Cerebellar nuclear complex (tissue), 1 donor: ENCODE data around the gene ACACA.
"Not testable (repeated sequence)": the region's sequence is repeated elsewhere in the genome, so short reads cannot be mapped to it uniquely, and the experiment has no call there.

Experiments used
- DNase-seq, 2 experiments: peaks; one replicate each; lab custom pipeline; 2025; lab: John Stamatoyannopoulos, UW

Gene ACACA

GRCh38 chr17:37096071-37096470, 310.6 kb downstream of the ACACA start:
- DNase-seq = no peak

- DNase-seq = no peak
These were observed 312.2 kb downstream of the ACACA start for GRCh38 chr17:37094391-37094790.

DNA sequence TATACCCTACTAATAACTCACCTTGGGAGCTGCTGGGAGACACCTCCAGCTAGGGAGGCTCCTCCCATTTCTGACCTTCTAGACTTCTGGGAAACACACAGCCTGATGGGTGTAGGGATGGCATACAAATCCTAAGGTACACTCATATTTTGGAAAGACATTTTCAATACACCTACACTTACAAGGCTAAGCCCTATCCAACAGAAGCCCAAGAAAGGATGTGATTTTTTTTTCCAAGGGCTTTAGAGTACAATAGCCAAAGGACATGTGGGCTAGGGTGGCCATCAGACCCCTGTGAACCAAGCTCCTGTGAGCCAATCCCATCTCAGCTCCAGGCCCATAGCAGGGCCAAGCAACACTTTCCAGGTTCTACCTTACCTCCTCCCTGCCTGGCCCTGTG, 313.9 kb downstream of the ACACA start:
- DNase-seq = no peak

GRCh38 chr17:37092071-37092470, 314.6 kb downstream of the ACACA start:
- no peak for DNase-seq

DNA sequence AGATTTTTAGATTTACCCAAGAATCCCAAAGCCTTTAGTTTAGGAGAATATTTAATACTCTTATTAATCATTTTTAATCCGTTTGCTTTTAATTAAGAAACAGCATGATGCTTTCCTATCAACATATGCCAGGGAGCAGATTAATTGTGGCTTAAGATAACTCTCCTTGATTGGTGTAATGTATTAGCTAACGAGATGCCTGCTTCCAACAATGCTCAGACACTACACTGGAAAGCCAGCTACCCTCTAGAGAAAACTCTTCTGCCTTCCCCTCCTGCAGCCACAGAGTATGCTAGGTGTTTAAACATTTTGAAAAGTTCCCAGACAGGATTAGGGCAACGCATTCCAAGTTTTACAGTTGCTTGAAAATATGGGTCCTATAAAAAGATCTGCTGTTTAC, 315.7 kb downstream of the ACACA start:
- no peak for DNase-seq

GRCh38 chr17:37089956-37090355, 316.7 kb downstream of the ACACA start:
- no peak for DNase-seq

DNA sequence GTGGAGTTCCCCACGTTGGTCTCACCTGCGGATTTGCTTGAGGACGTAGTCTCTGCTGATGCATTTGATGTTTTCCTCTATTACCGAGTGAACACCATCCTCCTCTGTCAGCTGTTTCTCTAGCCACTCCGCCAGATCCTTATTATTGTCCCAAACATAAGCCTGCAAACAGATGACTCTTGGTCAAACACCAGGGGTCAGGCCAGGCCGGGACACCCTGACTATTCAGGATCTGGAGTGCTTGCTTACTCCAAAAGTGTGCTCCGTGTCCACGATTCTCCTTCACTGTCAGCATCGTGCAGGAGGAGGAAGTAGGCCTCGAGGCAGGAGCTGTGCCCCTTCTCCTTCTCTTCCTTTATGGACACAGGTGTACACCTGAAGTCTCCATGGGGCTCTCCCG, 317.7 kb downstream of the ACACA start:
- no peak for DNase-seq

DNA sequence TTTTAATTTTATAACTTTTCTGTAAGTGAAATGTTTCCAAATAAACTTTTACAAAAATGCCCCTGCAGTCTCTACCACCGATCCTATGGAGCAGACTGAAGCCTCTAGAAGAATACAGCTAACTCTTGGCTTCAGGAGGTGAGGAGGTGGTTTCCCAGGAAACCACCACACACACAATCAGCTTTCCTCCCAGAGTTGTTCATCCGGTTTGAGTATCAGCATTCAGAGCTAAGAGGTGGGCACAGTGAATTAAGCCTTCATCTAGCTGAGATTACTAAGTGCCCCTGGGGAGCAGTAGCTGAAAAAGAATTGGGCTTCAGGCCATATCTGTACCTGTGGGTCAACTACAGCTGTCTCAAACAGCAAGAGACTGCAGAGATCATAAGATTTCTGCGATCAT, 318.2 kb downstream of the ACACA start:
- no peak for DNase-seq

DNA sequence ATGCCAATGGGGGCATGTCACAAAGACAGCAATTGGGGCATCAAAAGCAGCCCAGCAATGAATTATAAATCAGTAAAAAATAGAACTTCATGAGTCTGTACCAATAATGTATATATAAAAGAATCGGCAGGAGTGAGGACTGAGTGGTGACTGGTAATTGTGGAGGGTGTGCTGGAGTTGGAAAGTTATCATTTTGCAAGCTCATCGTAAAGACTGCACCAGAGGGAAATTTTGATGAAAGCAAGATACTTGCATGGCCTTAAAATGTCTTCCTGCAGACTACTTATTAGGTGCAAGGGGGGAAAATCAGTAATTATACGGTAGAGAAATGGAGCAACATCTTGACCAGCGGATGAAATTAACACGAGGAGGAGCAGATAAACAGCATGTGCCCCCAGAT, 319.0 kb downstream of the ACACA start:
- DNase-seq = no peak

DNA sequence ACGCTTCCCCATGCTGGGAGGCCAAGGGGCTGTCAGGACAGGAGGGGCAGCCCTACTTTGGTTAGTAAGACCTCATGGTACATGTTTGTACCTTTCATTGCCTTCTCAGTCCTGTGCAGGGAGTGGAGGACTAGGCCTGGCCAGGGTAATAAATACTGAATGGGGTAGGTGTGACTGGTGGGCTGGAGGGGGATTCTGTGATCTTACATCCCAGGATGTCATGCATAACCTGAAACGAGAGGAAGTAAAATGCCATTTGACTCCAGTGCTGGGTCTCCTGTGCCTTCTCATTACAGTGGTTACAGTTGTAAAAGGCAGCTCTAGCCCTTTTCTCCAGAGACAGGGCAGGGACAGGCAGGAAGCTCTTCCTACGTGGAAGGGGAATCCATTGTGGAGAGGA, 319.7 kb downstream of the ACACA start:
- DNase-seq = no peak

DNA sequence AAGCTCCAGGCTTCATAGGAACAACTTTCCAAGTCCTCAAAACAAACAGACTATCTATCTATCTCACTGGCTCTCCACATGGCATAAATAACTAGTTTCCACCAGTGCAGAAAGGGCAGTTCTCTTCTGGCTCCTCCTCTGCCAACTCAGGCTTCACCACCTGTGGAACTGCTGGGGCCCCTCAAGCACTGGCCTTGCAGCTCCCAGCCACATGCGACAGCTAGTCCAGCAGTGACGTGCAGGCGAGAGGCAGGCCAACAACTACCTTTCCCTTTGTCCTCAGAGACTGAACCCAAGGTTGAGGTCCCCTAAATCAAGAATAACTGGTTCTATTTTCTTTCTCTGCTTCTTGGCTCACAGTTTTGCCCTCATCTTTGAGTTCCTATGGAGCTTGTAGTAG, 320.3 kb downstream of the ACACA start:
- DNase-seq = no peak

DNA sequence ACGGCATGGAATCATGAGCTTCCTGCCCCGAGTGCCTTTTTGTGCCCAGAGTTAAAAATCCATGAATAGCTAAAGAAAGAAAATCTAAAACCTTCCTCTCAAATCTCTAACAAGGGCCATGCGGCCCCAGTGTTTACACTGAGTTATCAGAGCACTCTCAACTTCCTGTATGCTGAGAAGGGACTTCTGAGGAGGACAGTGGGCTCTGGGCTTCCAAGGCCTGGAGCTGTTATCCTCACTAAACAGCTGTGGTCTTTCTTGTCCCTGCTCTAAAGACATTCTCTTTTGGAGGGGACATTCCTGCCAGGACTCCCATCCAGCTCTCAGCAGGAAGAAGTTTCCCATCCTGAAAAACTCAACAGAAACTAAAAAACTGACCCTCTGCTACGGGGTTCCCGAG, 322.3 kb downstream of the ACACA start:
- DNase-seq = no peak

DNA sequence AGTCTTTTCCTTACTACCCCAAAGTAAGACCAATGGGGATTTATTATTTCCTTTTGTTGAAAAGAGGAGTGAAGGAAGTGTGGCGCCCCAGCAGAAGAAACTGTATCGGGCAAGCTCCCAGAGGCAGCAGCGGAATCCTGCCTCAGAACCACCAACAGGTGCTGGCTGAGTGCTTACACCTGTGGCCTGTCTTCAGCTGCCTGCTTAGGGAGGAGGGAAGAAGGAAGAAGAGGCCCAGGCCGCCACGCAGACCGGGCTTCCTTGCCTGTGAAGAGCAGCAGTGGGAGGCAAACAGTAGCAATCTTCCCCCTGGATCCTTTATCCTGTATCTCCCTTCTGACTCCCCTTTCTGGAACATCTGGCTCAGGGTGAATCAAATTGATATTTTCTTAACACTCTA, 323.2 kb downstream of the ACACA start:
- DNase-seq = no peak

- DNase-seq = no peak
These were observed 323.7 kb downstream of the ACACA start for GRCh38 chr17:37082985-37083384.

GRCh38 chr17:37082311-37082860, 324.2 kb downstream of the ACACA start:
- DNase-seq = no peak

- no peak for DNase-seq
These were observed 325.3 kb downstream of the ACACA start for GRCh38 chr17:37081287-37081686.

GRCh38 chr17:37079735-37080134, 326.9 kb downstream of the ACACA start:
- DNase-seq = no peak

DNA sequence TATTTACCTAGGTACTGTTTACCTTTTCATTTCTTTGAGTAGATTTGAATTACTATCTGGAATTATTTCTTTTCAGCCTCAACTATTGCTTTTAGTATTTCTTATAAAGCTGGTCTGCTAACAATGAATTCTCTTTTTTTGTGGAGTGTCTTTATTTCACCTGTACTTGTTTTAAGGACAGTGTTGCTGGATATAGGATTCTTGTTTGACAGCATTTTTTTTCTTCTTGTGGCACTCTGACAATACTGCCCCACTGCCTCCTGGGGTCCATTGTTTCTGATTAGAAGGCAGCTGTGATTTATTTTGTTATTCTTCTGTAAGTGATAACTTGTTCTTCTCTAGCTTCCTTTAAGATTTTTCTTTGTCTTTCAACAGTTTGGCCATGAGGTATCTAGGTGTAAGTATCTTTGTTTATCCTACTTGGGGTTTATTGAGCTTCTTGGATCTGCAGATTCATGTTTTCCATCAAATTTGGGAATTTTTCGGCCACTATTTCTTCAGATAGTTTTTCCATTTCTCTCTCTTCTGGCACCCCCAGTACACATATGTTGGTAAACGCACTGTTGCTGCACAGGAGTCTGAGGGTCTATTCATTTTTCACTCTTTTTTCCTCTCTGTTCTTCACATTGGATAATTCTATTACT, 327.4 kb downstream of the ACACA start:
- DNase-seq = no peak

- DNase-seq = not testable (repeated sequence)
These were observed 333.2 kb downstream of the ACACA start for GRCh38 chr17:37073464-37073863.

GRCh38 chr17:37069087-37069486, 337.5 kb downstream of the ACACA start:
- no peak for DNase-seq

GRCh38 chr17:37068266-37068665, 338.4 kb downstream of the ACACA start:
- no peak for DNase-seq

- no peak for DNase-seq
These were observed 339.0 kb downstream of the ACACA start for GRCh38 chr17:37067555-37068111.

DNA sequence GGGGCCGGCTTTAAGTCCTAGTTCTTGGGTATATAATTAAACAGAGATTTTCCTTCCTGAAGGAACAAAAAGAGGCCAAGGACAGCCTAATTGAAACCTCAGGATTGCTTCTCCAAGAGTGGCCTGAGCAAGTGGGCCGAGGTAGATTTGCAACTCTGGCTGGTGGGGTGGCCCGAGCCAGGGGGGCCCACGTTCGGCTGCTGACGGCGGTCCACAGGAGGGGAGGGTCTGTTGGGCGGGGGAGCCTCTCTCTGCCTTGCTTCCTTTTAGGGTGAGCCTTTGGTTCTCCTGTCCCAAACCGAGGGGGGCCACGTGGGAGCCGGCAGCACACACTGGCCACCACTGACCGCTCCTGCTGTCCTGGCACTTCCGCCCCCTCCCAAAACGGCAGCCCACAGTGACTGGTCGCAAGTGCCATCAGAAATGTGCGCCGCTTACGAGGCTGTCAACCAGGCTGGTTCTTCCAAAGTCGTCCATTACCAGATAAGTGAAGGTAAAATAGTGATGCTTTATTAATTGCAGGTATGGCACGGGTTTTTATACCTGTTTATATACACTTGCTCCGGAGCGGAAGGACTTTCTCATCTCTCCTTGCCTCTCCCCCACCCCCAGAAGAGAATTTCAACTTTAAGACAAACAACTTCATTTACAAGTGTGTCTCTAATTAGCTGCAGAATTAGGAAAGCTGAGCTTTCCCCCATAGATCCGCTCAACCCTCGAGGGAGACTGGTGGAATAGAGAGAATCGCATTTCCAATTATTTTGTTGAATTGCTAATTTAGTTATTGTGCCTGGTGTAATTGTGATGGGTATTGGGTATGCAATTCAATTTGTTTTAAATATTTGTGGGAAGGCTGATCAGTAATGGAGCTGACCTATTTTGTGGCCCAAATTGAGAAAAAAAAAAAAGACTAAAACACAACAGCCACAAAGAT, 340.0 kb downstream of the ACACA start:
- DNase-seq = no peak
